GM12878 (cell line): ENCODE data around the gene CCNT2. TPM values are rescaled to one million over a fixed set of nuclear protein-coding genes. Genes with fewer than 3 reads are reported as not detected.

Experiments used
- ATAC-seq: fragments of 200-7000 bp; cut with Tn5 transposase; 3 replicates; pipeline ENCODE4 v1.9.1; 2020; ENCODE audit warnings: mild to moderate bottlenecking, moderate library complexity
- BruUV-seq: library from RNA; stranded (reverse); fragments of 400-500 nt; replicated peaks from 2 replicates; lab custom pipeline; 2021; lab: Mats Ljungman, UMichigan
- CTCF ChIA-PET: fragments of 300-600 bp; sonication (Branson Sonifier 250); formaldehyde crosslinking; extraction: SDS; loops from one replicate; lab custom pipeline; 2021; ENCODE audit warnings: inconsistent platforms; lab: Yijun Ruan, JAX
- POLR2A ChIA-PET: fragments of 350-600 bp; formaldehyde crosslinking; extraction: SDS; loops from one replicate; lab custom pipeline; 2021; ENCODE audit warnings: inconsistent platforms; lab: Charles Lee
- RAD21 ChIA-PET: fragments of 300-600 bp; sonication (Branson Sonifier 250); formaldehyde crosslinking; loops from one replicate; lab custom pipeline; 2023; ENCODE audit warnings: antibody characterized with exemption; ENCODE audit not compliant: unreplicated experiment; lab: Charles Lee
- SMC1A ChIA-PET: fragments of 300-600 bp; sonication (Branson Sonifier 250); formaldehyde crosslinking; loops from one replicate; lab custom pipeline; 2023; ENCODE audit not compliant: unreplicated experiment, uncharacterized antibody; lab: Charles Lee
- DNase-seq: peaks from one replicate; pipeline ENCODE4 v3.0.0-alpha.2; 2011; ENCODE audit warnings: low read depth, low spot score
- FAIRE-seq: peaks from 3 replicates; lab custom pipeline; 2011; peaks lifted over from hg19 to GRCh38; lab: Jason Lieb, UNC
- H2AFZ ChIP-seq: 2 replicates; pipeline ENCODE4 v1.6.0; 2011; ENCODE audit warnings: low read depth, low read length, control low read depth; ENCODE audit not compliant: control insufficient read depth
- H3K27ac ChIP-seq: 2 replicates; pipeline ENCODE4 v1.5.1; 2011; ENCODE audit warnings: control low read depth; ENCODE audit not compliant: control insufficient read depth, insufficient read depth
- H3K27me3 ChIP-seq, 2 experiments: replicated peaks in 1 of 2; 2 replicates each; pipeline versions ENCODE4 v1.6.0 to v1.6.1; 2011; ENCODE audit warnings: low read length in 1 of 2; ENCODE audit not compliant: control insufficient read depth in 2 of 2, insufficient read depth in 2 of 2
- H3K36me3 ChIP-seq, 2 experiments: 2 replicates each; pipeline ENCODE4 v1.5.1; 2011; ENCODE audit warnings: low read length in 1 of 2; ENCODE audit not compliant: control insufficient read depth in 2 of 2, insufficient read depth in 2 of 2
- H3K4me1 ChIP-seq: 2 replicates; pipeline ENCODE4 v1.6.1; 2011; ENCODE audit warnings: mild to moderate bottlenecking, low read length, moderate library complexity, mixed read lengths; ENCODE audit not compliant: control insufficient read depth, insufficient read depth
- H3K4me2 ChIP-seq: 2 replicates; pipeline ENCODE4 v1.6.0; 2011; ENCODE audit warnings: control low read depth; ENCODE audit not compliant: control insufficient read depth, insufficient read depth
- H3K4me3 ChIP-seq: fragments of 200-600 bp; sonication (generic); 2 replicates; pipeline ENCODE4 v1.5.1; 2016
- H3K79me2 ChIP-seq: 2 replicates; pipeline ENCODE4 v1.6.0; 2011; ENCODE audit warnings: low read length; ENCODE audit not compliant: control insufficient read depth, insufficient read depth
- H3K9ac ChIP-seq: 2 replicates; pipeline ENCODE4 v1.8.0; 2011; ENCODE audit warnings: low read length, control low read depth, mixed read lengths; ENCODE audit not compliant: control insufficient read depth, insufficient read depth
- H3K9me3 ChIP-seq: replicated peaks from 3 replicates; pipeline ENCODE4 v1.5.1; 2011; ENCODE audit warnings: mild to moderate bottlenecking, low read length; ENCODE audit not compliant: control insufficient read depth, insufficient read depth
- H4K20me1 ChIP-seq: 2 replicates; pipeline ENCODE4 v1.6.0; 2011; ENCODE audit not compliant: control insufficient read depth, insufficient read depth
- BCL11A ChIP-seq: IDR thresholded peaks from 2 replicates; pipeline ENCODE4 v1.6.1; 2011; ENCODE audit warnings: low read depth, low read length
- FOXK2 ChIP-seq: fragments of 450-650 bp; IDR thresholded peaks from 2 replicates; pipeline ENCODE4 v1.6.1; 2017; ENCODE audit warnings: mild to moderate bottlenecking, moderate library complexity
- GABPA ChIP-seq: IDR thresholded peaks from 2 replicates; pipeline ENCODE4 v1.6.1; 2014; ENCODE audit warnings: antibody characterized with exemption, low read depth, mild to moderate bottlenecking, inconsistent platforms
- KAT2A ChIP-seq: conservative IDR thresholded peaks from 2 replicates; pipeline ENCODE4 v1.6.1; 2011; ENCODE audit warnings: low read depth, low read length; ENCODE audit not compliant: control insufficient read depth
- MYB ChIP-seq: fragments of 150-350 bp; IDR thresholded peaks from 2 replicates; pipeline ENCODE4 v1.6.1; 2014; ENCODE audit warnings: mild to moderate bottlenecking, low read depth, low read length, borderline replicate concordance
- NR2C2 ChIP-seq: IDR thresholded peaks from 2 replicates; pipeline ENCODE4 v1.6.1; 2011; ENCODE audit warnings: borderline replicate concordance, low read depth; ENCODE audit not compliant: control insufficient read depth, insufficient read length
- NR2F1 ChIP-seq: fragments of 450-650 bp; conservative IDR thresholded peaks from 2 replicates; pipeline ENCODE4 v1.6.1; 2017; ENCODE audit warnings: mild to moderate bottlenecking
- RUNX3 ChIP-seq: IDR thresholded peaks from 2 replicates; pipeline ENCODE4 v1.6.1; 2012; ENCODE audit warnings: low read length, inconsistent platforms
- SIX5 ChIP-seq: IDR thresholded peaks from 2 replicates; pipeline ENCODE4 v1.6.1; 2011; ENCODE audit warnings: mild to moderate bottlenecking, low read depth, low read length, moderate library complexity; ENCODE audit not compliant: severe bottlenecking
- ZSCAN29 ChIP-seq: fragments of 450-650 bp; IDR thresholded peaks from 2 replicates; pipeline ENCODE4 v1.6.1; 2017; ENCODE audit warnings: mild to moderate bottlenecking, moderate library complexity
- WGBS: methylation state at CpG from one replicate; pipeline ENCODE4 v1.1.6; 2016; ENCODE audit warnings: low lambda C conversion rate; ENCODE audit not compliant: insufficient replicate concordance, insufficient coverage; ENCODE audit errors: missing lambda C conversion rate; 5-methylcytosine and 5-hydroxymethylcytosine counted together
- in situ Hi-C: fragments of 300-500 bp; cut with MboI; formaldehyde crosslinking; loops from 9 replicates; pipeline ENCODE4 v1.14.3; 2018; ENCODE audit warnings: mixed read lengths
- intact Hi-C: fragments of 100-400 bp; cut with micrococcal nuclease; formaldehyde crosslinking; loops from one replicate; pipeline ENCODE4 v1.14.2; 2022; ENCODE audit not compliant: unreplicated experiment
- polyA plus RNA-seq, 11 experiments: library from polyadenylated mRNA; depleted of rRNA in 4 of 11; unstranded in 6 of 11; stranded (reverse) in 5 of 11; fragments of >200 nt; fragmentation: Nextera tagmentation in 4 of 11; fragmentation: Illumina TruSeq in 1 of 11; extraction: Ambion mirVana in 4 of 11; extraction: Trizol in 1 of 11; gene quantifications; 1 replicate in 1 of 11; 2 replicates in 10 of 11; pipeline versions ENCODE4 v1.2.1 to v1.2.3, GENCODE V29; 2011 to 2016; ENCODE audit warnings: inconsistent platforms in 2 of 11, missing spikeins in 2 of 11, low read depth in 1 of 11
- total RNA-seq, 4 experiments: library from RNA; depleted of rRNA in 3 of 4; stranded (reverse); fragments of >200 nt in 3 of 4; fragmentation: Illumina TruSeq in 1 of 4; extraction: Trizol in 1 of 4; gene quantifications; 2 replicates each; pipeline versions ENCODE4 v1.2.1 to v1.2.3, GENCODE V29; 2013 to 2021
- TF ChIP-seq, protein P1 (sequence below): fragments of 450-650 bp; IDR thresholded peaks from 2 replicates; pipeline ENCODE4 v1.6.1; 2016; ENCODE audit warnings: mild to moderate bottlenecking
- TF ChIP-seq, protein P2 (sequence below): fragments of 450-650 bp; IDR thresholded peaks from 2 replicates; pipeline ENCODE4 v1.6.1; 2017; ENCODE audit warnings: antibody characterized with exemption, mild to moderate bottlenecking, moderate library complexity

CCNT2 gene
- total and polyA plus RNA-seq, 10 of the 15 experiments (the other 5 are each of a cell fraction or from before 2014, with no cell fraction given), result 6.0 to 25.6 (median 20.0) TPM

DNA sequence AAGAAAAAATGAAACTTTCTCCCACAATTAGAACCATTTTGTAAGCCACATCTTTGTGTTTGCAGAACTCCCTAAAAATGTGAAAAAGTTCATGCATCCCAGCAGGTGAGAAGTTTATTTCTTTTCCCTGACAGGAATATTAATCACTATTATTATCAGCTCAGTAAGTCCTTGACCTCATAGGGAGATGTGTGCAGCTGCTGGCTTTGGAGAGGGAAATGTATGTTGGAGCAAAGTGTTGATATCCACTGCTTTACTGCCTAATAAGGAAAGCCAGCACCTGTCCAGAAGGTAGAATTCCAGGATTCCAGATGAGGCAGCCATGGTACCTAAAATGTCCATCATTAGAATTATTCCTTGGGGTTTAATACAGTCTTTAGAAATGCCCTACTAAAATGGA is 35.8 kb upstream of the CCNT2 start (continued):
- TF ChIP-seq, protein P1, sequence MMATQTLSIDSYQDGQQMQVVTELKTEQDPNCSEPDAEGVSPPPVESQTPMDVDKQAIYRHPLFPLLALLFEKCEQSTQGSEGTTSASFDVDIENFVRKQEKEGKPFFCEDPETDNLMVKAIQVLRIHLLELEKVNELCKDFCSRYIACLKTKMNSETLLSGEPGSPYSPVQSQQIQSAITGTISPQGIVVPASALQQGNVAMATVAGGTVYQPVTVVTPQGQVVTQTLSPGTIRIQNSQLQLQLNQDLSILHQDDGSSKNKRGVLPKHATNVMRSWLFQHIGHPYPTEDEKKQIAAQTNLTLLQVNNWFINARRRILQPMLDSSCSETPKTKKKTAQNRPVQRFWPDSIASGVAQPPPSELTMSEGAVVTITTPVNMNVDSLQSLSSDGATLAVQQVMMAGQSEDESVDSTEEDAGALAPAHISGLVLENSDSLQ, result no peak

DNA sequence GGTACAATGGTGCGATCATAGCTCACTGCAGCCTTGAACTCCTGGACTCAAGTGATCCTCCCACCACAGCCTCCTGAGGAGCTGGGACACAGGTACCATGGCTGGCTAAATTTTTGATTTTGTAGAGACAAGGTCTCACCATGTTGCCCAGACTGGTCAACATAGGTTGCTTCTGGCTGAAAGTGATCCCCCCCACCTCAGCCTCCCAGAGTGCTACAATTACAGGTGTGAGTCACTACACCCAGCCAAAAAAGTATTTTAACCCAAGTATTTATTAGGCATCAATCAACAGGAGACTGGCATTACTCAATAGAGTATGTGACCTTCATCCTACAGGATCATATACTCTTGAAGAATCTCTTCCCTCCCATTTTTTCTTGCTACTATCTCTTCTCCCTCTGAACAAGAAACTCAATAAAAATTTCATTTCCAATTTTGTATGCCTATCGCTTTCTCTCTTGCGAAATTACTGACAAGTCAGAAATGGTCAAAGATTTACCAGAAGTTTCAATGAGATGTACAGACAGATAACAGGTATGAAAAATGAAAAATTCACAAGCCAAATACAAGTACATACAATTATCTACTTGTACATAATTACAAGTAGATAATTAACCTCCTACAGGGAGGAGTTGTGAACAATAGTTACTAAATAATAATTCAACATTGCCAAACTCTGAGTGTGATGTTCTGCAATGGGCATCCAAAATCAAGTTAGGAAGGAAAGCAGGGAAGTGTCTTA is 34.9 kb upstream of the CCNT2 start:
- no peak overlapping the region for H3K4me3 ChIP-seq
- no peak overlapping the region for H3K4me2 ChIP-seq
- intact Hi-C loops (no loop called here), in situ Hi-C loops (no loop called here)
- no peaks in the 10 kb centered on the region for H3K79me2 ChIP-seq
- RAD21 ChIA-PET, result no interaction called here
- no TSS peak for BruUV-seq
- H3K9ac ChIP-seq, result no peak overlapping the region
- DNase-seq, result no peak
- TF ChIP-seq FOXK2 (no peak), ZSCAN29 (no peak), RUNX3 (no peak), KAT2A (no peak), GABPA (no peak), NR2F1 (no peak), SIX5 (no peak), BCL11A (no peak), NR2C2 (no peak), MYB (no peak)
- TF ChIP-seq, protein P2, sequence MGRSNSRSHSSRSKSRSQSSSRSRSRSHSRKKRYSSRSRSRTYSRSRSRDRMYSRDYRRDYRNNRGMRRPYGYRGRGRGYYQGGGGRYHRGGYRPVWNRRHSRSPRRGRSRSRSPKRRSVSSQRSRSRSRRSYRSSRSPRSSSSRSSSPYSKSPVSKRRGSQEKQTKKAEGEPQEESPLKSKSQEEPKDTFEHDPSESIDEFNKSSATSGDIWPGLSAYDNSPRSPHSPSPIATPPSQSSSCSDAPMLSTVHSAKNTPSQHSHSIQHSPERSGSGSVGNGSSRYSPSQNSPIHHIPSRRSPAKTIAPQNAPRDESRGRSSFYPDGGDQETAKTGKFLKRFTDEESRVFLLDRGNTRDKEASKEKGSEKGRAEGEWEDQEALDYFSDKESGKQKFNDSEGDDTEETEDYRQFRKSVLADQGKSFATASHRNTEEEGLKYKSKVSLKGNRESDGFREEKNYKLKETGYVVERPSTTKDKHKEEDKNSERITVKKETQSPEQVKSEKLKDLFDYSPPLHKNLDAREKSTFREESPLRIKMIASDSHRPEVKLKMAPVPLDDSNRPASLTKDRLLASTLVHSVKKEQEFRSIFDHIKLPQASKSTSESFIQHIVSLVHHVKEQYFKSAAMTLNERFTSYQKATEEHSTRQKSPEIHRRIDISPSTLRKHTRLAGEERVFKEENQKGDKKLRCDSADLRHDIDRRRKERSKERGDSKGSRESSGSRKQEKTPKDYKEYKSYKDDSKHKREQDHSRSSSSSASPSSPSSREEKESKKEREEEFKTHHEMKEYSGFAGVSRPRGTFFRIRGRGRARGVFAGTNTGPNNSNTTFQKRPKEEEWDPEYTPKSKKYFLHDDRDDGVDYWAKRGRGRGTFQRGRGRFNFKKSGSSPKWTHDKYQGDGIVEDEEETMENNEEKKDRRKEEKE, result no peak
- CTCF ChIA-PET, result interaction anchor here (0.5 to 1.1 kb wide), 2 partner anchors 10 to 270 kb away, joined by 3 read pairs; no protein-coding TSS in a partner anchor
- 98% methylated on average over 3 of the region's 3 CpGs for WGBS
- H3K27me3 ChIP-seq, result no peaks in the 10 kb centered on the region
- H3K4me1 ChIP-seq, result no peaks in the 10 kb centered on the region
- POLR2A ChIA-PET, result no interaction called here
- no peak overlapping the region for H3K27ac ChIP-seq
- no peaks in the 10 kb centered on the region for H3K9me3 ChIP-seq
- SMC1A ChIA-PET, result no interaction called here
- no peaks in the 10 kb centered on the region for H3K36me3 ChIP-seq
- FAIRE-seq, result no peak
- no peaks in the 10 kb centered on the region for H4K20me1 ChIP-seq
- no peak for ATAC-seq
- no peak overlapping the region for H2AFZ ChIP-seq
